A549 treated with GW870086 at 1 μM for 4 hours (cell line): ENCODE results near the gene ATG5. TPM values are rescaled to one million over a fixed set of nuclear protein-coding genes. Genes with fewer than 3 reads are reported as not detected.

Source experiments
- total RNA-seq: library from RNA; stranded (reverse); fragments of 200-300 nt; extraction: Qiagen RNA extraction; gene quantifications from 5 replicates; pipeline ENCODE4 v1.2.3, GENCODE V29; 2022; ENCODE audit warnings: low read depth

The ATG5 gene
- 21.1 to 26.5 TPM (median 23.6 TPM) in 5 replicates for total RNA-seq

GRCh38 chr6:106325336-106326178, at the start of gene ATG5:
TSS of gene ATG5 (minus strand) at chr6:106325760. CDS start at chr6:106316208, 9,552 bp downstream.

GRCh38 chr6:106360410-106360988, 34.9 kb upstream of the ATG5 start, which contains the start of gene CRYBG1:
TSS of gene CRYBG1 (plus strand) at chr6:106360717. CDS start at chr6:106360909, 192 bp downstream.

Other genes starting within 250 kb of the ATG5 start
- 4.2 to 6.4 TPM (median 5.5 TPM) in 5 replicates for gene PRDM1, start 239.4 kb downstream of the ATG5 start, total RNA-seq
- gene CRYBG1, start 35.0 kb upstream of the ATG5 start, total RNA-seq = 0.55 to 0.93 TPM (median 0.71 TPM) in 5 replicates